ENCODE data around the gene MSRB2. TPM values are rescaled to one million over a fixed set of nuclear protein-coding genes. Genes with fewer than 3 reads are reported as not detected.

Gene MSRB2
- total RNA-seq, 1 donor from 2014 or later, result 17.9 TPM

GRCh38 chr10:23150091-23150490 is 54.7 kb downstream of the MSRB2 start:
- Histone ChIP-seq H3K9me3 (no peaks in the 10 kb centered on the region), H3K4me1 (no peaks in the 10 kb centered on the region), H3K27me3 (ENCODE audit: low read depth) (no peaks in the 10 kb centered on the region), H3K36me3 (no peaks in the 10 kb centered on the region), H3K4me3 (no peak overlapping the region), H3K27ac (no peak overlapping the region)
- DNase-seq (no peak), ATAC-seq (no peak)
- intact Hi-C loops (cut with DNase I), result no loop called here
- TF ChIP-seq CTCF (IDR thresholded peaks at IDR 0.05), result no peak

DNA sequence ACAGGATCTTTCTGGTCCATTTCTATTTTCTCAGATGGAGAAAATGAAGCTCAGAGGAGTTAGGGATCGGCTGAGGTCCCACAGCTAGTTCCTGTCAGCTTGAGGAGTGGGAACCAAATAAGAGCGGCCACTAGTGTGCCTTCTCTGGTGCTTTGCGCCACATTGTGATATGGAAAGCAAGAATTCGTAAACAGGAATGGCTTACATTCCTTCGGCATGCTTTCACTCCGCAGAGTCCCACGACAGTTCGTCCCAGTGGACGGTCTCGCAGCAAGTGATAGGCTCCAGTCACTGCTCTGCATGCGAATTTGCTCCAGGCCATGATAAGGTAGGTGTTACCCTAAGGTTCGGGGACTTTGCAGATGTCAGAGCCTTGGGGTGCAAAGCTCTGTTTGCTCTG is 55.2 kb downstream of the MSRB2 start:
- no peak for TF ChIP-seq CTCF (IDR thresholded peaks at IDR 0.05)
- Histone ChIP-seq H3K27me3 (ENCODE audit: low read depth) (no peaks in the 10 kb centered on the region), H3K9me3 (no peaks in the 10 kb centered on the region), H3K36me3 (no peaks in the 10 kb centered on the region), H3K27ac (no peak overlapping the region), H3K4me1 (no peaks in the 10 kb centered on the region), H3K4me3 (no peak overlapping the region)
- intact Hi-C loops (cut with DNase I), result no loop called here
- ATAC-seq (no peak), DNase-seq (no peak)

- H3K27ac ChIP-seq, result no peak overlapping the region
- no peak for ATAC-seq
- H3K9me3 ChIP-seq, result no peaks in the 10 kb centered on the region
- TF ChIP-seq CTCF (IDR thresholded peaks at IDR 0.05), result no peak
- H3K36me3 ChIP-seq, result no peaks in the 10 kb centered on the region
- no peak for DNase-seq
- no peaks in the 10 kb centered on the region for H3K27me3 ChIP-seq (ENCODE audit: low read depth)
- no peaks in the 10 kb centered on the region for H3K4me1 ChIP-seq
- intact Hi-C loops (cut with DNase I), result no loop called here
- no peak overlapping the region for H3K4me3 ChIP-seq
Measured at GRCh38 chr10:23151071-23151470, 55.7 kb downstream of the MSRB2 start.

DNA sequence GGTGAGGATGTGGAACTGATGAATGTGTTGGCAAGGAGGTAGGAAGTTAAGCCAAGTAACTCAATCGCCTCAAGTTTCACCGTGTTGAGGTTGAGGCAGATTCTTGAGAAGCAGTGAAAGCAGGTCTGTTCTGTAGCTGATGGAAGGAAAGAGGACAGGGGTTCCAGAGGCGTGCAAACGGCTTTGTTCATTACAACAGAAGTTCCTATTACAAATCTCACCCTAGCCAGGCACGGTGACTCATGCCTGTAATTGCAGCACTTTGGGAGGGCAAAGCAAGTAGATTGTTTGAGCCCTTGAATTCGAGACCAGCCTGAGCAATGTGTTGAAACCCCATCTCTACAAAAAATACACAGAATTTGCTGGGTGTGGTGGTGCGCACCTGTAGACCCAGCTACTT is 59.8 kb downstream of the MSRB2 start:
- intact Hi-C loops (cut with DNase I), result no loop called here
- H3K27ac ChIP-seq, result no peak overlapping the region
- ATAC-seq (no peak), DNase-seq (no peak)
- no peaks in the 10 kb centered on the region for H3K36me3 ChIP-seq
- H3K4me3 ChIP-seq, result no peak overlapping the region
- no peaks in the 10 kb centered on the region for H3K27me3 ChIP-seq (ENCODE audit: low read depth)
- no peaks in the 10 kb centered on the region for H3K9me3 ChIP-seq
- H3K4me1 ChIP-seq, result peaks cover 6% of the 10 kb centered on the region
- no peak for TF ChIP-seq CTCF (IDR thresholded peaks at IDR 0.05)

- TF ChIP-seq CTCF (IDR thresholded peaks at IDR 0.05), result no peak
- Histone ChIP-seq H3K4me1 (peaks cover 6% of the 10 kb centered on the region), H3K27me3 (ENCODE audit: low read depth) (no peaks in the 10 kb centered on the region), H3K4me3 (no peak overlapping the region), H3K27ac (no peak overlapping the region), H3K36me3 (no peaks in the 10 kb centered on the region), H3K9me3 (no peaks in the 10 kb centered on the region)
- DNase-seq (no peak), ATAC-seq (no peak)
- intact Hi-C loops (cut with DNase I), result no loop called here
Measured at GRCh38 chr10:23156447-23157150, 61.2 kb downstream of the MSRB2 start.

Data from lower lobe of right lung (tissue), 2 donors.